NCI-H2196 treated with DMSO at 0.1 percent for 48 hours (cell line): ENCODE results near the gene GNG11.

Source experiments
- DNase-seq: peaks from one replicate; lab custom pipeline; 2025; ENCODE audit not compliant: unreplicated experiment; lab: John Stamatoyannopoulos, UW

GNG11 gene

DNA sequence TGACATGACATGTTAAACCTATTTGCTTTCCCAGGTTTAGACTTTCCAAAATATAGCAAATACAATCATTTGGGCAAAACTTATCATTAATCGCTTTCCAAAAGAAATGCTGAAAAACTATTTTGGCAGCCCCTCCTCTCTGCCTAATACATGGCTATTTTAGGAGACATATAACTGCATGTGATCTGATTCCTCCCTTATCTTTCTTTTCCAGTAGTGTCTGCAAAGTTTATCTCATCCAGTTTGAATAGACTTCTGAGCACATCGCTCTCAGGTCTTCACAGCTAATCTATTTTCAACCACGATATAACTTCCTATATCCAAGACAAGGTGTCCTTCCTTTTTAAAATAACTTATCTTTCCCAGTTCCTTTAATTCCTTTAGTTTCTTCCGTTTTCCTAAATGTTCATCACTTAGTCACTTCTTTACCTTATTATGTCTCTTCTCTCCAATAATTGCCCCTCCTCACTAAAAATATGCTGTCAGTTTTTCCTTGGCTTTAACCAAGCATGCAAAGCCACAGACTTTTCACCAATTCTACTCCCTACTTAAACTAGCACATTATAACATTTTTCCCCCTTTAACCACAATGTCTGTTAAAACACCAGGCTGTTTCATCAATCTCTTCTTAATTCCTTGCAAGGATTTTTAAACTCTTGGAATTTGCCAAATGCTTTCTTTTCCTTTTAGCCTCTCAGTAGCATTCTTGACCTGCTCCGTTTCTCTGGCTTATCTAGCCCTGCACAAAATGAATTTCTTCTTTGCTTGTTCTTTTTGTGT is 24.4 kb downstream of the GNG11 start:
- no peak for DNase-seq

DNA sequence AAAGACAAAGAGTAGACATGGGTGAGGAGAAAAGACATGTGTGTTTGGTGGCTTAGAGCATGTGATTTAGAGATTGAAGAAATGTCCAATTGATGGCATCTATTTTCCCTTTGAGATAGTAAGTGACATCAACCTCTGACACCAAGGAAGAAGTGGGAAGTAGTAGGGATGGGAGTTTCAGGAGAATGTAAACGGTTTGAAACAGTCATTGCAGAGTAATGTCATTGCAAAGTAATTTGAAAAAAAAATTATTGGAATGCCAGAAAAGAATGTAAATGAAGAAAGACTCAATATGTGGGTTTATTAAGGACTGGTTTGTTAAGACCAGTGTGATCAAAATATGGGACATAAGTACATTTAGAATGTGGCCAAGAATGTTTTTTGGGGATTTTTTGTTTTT is 26.6 kb downstream of the GNG11 start:
- no peak for DNase-seq

DNA sequence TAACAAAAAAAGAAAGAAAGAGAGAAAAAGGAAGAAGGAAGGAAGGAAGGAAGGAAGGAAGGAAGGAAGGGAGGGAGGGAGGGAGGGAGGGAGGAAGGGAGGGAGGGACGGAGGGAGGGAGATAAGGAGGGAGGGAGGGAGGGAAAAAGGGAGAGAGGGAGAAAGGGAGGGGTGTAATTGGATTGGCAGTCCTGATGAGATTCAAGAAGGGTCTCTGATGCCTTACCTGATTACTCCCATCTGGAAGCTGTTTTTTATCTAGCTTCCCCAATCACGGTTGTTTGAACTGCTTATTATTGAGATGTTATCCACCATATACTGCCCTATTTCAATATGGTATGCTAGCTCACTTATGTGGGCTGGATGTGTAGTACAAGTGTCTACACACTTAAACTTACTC is 27.3 kb downstream of the GNG11 start:
- no peak for DNase-seq

DNA sequence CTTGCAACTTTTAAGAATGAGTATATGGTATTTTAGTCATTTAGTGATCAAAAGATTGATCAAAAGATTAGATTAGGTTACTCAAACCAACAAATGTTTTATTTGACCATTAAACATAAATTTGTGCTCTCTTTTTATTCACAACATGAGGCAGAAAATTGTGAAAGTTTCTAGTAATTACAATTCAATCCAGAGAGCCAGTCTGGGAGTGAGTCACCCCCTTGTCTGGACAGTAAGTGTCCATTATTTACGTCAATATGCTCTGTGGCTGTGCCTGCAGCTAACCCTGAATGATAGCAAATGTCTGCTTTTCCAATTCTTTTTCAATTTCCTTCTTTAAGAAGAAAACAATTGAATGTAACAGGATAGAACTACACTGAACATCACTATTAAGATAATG is 27.9 kb downstream of the GNG11 start:
- no peak for DNase-seq

DNA sequence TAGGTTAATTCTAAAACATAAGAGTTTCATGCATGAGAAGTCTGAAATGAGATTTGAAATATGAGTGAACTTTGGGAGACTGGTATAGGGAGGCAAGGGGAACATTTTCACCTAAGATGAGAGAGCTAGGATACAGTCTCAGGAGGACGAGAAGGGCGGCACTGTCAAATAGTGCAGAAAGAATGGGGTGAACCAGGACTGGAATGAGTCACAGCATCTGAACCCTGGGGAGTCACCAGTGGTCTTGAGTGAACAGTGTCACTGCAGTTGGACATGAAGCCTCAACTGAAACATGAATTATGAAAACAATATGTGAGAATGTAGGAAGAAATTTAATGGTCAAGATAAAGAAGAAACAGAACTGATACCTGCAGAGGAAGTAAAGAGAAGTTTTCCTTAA is 33.8 kb downstream of the GNG11 start:
- no peak for DNase-seq

DNA sequence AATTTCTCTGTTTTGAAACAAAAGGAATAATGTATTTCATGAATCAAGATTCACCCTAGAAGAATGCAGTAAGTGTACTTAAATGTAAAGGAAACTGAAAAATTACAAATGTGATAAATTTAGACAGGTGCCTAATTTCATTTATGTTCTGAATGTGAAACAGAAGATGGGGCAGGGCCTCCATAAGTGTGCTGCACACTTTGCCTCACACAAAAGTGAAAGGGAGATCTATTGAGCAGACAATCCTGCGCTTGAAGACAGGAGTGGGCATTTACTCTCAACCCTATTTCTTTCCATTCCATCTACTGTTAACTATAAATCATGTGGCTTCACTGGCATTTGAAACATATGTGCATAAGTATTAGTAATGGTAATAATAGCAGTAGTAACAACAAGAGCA is 36.2 kb downstream of the GNG11 start:
- no peak for DNase-seq

DNA sequence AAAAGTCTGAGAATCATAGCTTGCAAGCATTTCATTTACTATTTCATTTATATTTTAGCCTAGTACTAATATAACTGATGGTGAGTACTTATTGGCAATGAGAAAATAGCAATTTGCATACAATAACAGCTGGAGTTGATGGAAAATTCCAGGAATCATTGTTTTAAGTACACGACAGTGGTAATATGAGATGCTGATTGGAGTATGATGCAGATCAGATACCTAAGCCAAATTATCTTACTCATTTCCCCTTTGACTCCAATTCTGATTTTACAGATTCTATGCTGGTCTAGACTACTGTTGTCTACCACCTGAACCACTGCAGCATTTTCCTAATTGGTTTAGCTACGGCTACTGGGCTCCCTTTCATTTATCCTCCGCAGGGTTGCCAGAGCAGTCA is 36.7 kb downstream of the GNG11 start:
- no peak for DNase-seq

DNA sequence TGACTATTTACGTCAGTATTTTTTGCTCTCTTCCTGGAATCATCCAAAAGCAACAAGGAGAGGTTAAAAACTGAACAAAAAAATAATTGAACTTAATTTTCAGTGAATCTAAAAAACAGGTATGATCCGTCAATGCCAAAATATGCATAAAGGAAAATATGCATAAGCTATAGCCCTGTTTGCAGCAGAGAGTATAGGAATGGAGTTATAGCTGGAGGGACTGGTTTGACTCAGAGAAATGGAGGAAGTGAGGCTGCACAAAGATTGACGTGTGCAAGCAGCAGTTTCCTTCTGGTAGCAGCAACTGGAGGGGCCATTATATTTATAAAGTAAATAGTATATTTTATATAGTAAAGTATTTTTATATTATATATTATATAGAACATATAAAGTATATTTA is 37.1 kb downstream of the GNG11 start:
- no peak for DNase-seq

DNA sequence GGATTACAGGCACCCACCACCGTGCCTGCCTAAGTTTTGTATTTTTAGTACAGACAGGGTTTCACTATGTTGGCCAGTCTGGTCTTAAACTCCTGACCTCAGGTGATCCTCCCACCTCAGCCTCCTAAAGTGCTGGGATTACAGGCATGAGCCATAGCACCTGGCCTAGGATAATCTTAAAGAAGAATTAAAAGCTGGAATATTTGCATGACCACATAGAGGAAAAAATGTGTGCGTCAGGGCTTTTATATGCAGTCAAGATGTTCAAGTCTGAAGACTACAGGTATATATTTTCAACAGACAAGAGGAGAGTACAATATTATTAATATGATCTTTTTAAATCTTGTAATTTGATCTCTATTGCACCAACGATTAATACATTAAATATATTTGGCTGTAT is 39.5 kb downstream of the GNG11 start:
- no peak for DNase-seq

DNA sequence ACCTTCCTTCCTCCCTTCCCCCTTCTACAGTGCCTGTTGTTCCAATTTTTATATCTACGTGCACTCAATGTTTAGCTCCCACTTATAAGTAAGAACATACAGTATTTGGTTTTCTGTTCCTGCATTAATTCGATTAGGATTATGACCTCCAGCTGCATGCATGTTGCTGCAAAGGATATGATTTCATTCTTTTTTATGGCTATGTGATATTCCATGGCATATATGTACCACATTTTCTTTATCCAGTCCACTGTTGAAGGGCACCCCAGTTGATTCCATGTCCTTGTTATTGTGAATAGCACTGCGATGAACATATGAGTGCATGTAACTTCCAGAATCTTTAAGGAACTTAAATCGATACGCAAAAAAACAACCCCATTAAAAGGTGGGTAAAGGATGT is 42.7 kb downstream of the GNG11 start:
- no peak for DNase-seq

DNA sequence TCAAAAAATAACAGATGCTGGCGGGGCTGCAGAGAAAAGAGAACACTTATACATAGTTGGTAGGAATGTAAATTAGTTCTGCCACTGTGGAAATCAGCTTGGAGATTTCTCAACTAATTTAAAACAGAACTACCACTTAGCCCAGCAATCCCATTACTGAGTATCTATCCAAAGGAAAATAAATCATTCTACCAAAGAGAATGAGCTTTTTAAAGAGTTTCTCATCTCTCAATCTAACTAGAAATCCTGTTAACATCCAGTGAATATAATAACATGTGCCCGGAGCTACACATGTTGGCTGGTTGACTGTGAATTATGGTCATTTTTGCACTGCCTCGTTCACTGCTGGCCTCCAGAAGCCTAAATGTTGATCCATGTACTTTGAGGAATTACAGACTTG is 43.3 kb downstream of the GNG11 start:
- DNase-seq: no peak

DNA sequence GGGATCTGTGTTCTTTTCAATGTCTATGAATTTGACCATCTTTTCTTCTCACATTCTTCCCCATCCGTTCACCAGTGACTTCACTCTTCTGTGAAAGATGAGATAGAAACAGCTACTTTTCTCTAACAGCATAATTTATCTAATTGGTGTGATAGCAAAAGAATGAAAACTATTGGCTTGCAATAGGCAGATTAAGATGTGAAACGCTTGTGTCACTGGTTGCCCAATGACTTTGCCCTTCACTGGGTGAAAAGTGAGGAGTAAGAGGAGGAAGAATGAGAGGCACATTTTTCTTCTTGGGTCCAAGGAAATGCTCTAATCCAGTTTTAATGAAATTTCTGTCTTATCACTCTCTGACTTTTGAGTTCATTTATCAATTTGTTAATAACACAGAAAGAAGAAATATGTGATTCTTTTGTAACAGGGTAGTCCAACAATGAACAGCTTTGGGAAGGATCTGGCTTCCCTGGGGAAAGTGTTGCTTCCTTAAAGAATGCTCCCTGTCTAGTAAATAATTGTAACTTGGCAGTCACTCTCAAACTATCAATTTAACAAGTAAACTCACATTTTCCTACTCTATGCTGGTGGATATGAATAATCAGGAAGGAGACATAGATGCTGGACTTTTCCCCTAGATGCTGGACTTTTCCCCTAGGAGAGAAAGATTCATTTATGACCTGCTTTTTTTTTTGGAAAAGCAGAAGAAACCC is 47.5 kb downstream of the GNG11 start:
- no peak for DNase-seq

DNA sequence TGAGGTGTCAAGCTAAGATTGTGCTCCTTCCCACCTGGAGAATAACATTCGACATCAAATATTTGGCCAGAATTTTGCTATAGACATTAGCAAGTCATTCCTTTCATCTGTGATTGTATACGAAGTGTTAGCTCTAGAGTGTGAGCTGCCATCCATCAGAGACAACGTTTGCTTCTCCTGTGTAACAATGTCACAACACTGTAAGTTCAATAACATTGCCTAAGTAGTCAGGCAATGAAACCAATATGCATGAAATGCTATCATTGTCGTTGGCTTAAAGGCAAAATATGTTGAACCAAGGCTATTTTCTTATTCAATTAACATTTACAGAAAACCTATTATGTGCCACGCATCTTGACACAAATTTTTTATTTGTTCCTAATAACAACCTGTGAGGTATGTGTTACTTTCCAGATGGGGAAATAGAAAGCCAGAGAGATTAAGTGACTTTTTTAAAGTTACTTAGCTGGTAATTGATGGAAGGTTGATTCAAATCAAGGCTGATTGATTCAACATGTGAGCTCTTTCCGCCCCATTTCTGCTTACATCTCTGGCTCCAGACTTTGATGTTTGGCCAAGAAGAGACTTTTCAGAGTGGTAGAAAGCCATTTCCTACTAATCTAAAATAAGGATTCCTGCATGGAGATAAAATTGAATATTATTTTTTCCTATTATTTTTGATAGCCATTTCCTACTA is 50.6 kb downstream of the GNG11 start:
- no peak for DNase-seq

DNA sequence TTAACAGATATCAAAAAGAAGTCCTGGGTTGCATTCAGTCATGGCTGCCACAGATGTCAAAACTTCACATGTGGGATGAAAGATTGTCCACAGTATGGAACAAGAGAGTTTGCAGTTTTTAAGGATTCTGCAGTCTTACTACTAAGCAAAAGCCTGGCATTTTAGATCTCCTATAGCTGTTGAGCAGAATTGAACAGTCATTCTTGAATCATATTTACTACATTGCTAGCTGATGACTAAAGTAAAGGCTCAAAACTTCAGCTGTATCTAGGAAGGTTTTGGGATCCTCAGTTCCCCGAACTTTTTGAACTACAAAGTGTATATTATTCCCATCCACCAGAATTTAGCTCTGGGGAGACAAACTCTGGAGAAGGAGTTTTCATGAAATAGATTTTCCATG is 51.6 kb downstream of the GNG11 start:
- no peak for DNase-seq

DNA sequence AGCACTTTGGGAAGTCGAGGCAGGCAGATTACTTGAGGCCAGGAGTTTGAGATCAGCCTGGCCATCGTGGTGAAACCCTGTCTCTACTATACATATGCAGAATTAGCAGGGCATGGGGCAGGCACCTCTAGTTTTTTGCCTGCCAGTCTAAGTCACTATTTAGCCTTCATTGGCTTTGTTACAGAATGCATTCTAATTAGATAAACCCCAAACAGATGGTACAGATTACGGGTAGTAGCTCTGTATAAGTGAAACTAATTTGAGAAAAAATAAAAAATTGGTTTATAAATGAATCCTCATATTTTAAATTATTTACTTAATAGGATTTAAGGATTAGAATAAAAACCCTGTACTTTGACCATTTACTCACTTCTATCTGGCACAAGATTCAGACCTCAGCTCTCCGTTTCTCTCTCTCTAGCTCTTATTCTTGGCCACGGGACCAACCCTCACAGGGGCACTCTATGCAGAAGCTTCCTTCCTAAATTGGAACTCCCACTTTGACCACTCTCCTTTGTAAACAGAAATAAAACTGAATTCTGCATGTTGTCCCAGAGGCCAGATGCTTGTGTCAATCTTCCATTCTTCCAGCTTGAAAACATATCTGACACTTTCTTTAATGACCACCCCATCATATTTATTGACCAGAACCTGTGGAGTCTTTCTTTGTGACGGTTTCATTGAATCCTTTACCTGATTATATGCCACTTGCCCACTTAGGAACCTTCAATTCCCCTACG is 55.8 kb downstream of the GNG11 start:
- DNase-seq: no peak
